HepG2 (cell line): ENCODE measurements around the gene ALDH2. TPM values are rescaled to one million over a fixed set of nuclear protein-coding genes. Genes with fewer than 3 reads are reported as not detected.

Experiments used
- ATAC-seq: fragments of 200-7000 bp; cut with Tn5 transposase; 3 replicates; pipeline ENCODE4 v1.9.1; 2020; ENCODE audit warnings: mild to moderate bottlenecking, moderate library complexity
- BruUV-seq: library from RNA; stranded (reverse); fragments of 400-500 nt; replicated peaks from 2 replicates; lab custom pipeline; 2021; lab: Mats Ljungman, UMichigan
- CTCF ChIA-PET: fragments of 300-600 bp; formaldehyde crosslinking; extraction: SDS; loops from one replicate; lab custom pipeline; 2021; ENCODE audit warnings: low total read pairs, inconsistent platforms, low intra/inter-chr PET ratio; lab: Yijun Ruan, JAX
- POLR2A ChIA-PET: fragments of 350-600 bp; sonication (Branson Sonifier 250); formaldehyde crosslinking; loops from one replicate; lab custom pipeline; 2020; ENCODE audit warnings: antibody characterized with exemption, inconsistent platforms; lab: Yijun Ruan, JAX
- DNase-seq: peaks from one replicate; pipeline ENCODE4 v3.0.0-alpha.2; 2015; ENCODE audit warnings: low spot score
- FAIRE-seq: peaks from 3 replicates; lab custom pipeline; 2011; peaks lifted over from hg19 to GRCh38; lab: Jason Lieb, UNC
- H2AFZ ChIP-seq: one replicate; pipeline ENCODE4 v1.6.1; 2011; ENCODE audit warnings: low read length, inconsistent platforms
- H3K27ac ChIP-seq: fragments of 300-600 bp; 3 replicates; pipeline ENCODE4 v1.8.0; 2011; ENCODE audit warnings: mixed run types, mild to moderate bottlenecking, mixed read lengths, low read length, inconsistent platforms; ENCODE audit not compliant: insufficient read depth; ENCODE audit errors: extremely low read length
- H3K27me3 ChIP-seq, 2 experiments: fragments of 200-600 bp in 1 of 2; 2 replicates in 1 of 2; 3 replicates in 1 of 2; pipeline versions ENCODE4 v1.6.0 to v1.8.0; 2011; ENCODE audit warnings: low read length in 2 of 2, mild to moderate bottlenecking in 2 of 2, moderate library complexity in 2 of 2, inconsistent platforms in 1 of 2; ENCODE audit not compliant: insufficient read depth in 2 of 2, control insufficient read depth in 1 of 2
- H3K36me3 ChIP-seq, 2 experiments: fragments of 200-600 bp in 1 of 2; replicated peaks in 1 of 2; 2 replicates in 1 of 2; 3 replicates in 1 of 2; pipeline versions ENCODE4 v1.5.1 to v1.8.0; 2011; ENCODE audit warnings: low read length in 2 of 2, inconsistent platforms in 1 of 2; ENCODE audit not compliant: insufficient read depth in 2 of 2, control insufficient read depth in 1 of 2
- H3K4me1 ChIP-seq: 2 replicates; pipeline ENCODE4 v1.5.1; 2012; ENCODE audit warnings: low read length, inconsistent platforms; ENCODE audit not compliant: insufficient read depth
- H3K4me2 ChIP-seq: 2 replicates; pipeline ENCODE4 v1.6.0; 2011; ENCODE audit warnings: low read depth, low read length, inconsistent platforms
- H3K4me3 ChIP-seq, 3 experiments: fragments of 200-600 bp in 1 of 3; sonication (generic), shearing (Covaris generic) in 1 of 3; replicated peaks in 1 of 3; 2 replicates each; pipeline ENCODE4 v1.5.1; 2011 to 2016; ENCODE audit warnings: low read length in 3 of 3, inconsistent platforms in 2 of 3, low read depth in 2 of 3, mild to moderate bottlenecking in 2 of 3, control low read depth in 1 of 3, mixed read lengths in 1 of 3; ENCODE audit not compliant: insufficient read depth in 1 of 3
- H3K79me2 ChIP-seq: one replicate; pipeline ENCODE4 v1.6.1; 2011; ENCODE audit warnings: low read length, inconsistent platforms; ENCODE audit not compliant: insufficient read depth
- H3K9ac ChIP-seq: 2 replicates; pipeline ENCODE4 v1.6.0; 2011; ENCODE audit warnings: mild to moderate bottlenecking, low read depth, low read length, inconsistent platforms; ENCODE audit not compliant: insufficient read depth
- H3K9me3 ChIP-seq: 2 replicates; pipeline ENCODE4 v1.5.1; 2012; ENCODE audit warnings: mild to moderate bottlenecking, low read length
- H4K20me1 ChIP-seq: 2 replicates; pipeline ENCODE4 v1.6.0; 2011; ENCODE audit warnings: inconsistent platforms, mild to moderate bottlenecking, low read length, moderate library complexity; ENCODE audit not compliant: insufficient read depth
- CBX1 ChIP-seq: IDR thresholded peaks from one replicate; pipeline ENCODE4 v1.6.1; 2016; ENCODE audit warnings: antibody characterized with exemption, low read depth
- CCDC6 ChIP-seq: sonication (generic); formaldehyde crosslinking; IDR thresholded peaks from 2 replicates; pipeline ENCODE4 v1.8.1; 2022; ENCODE audit warnings: mild to moderate bottlenecking, missing genetic modification reagents, moderate library complexity
- E2F1 ChIP-seq: sonication (generic); formaldehyde crosslinking; IDR thresholded peaks from 2 replicates; pipeline ENCODE4 v1.5.0; 2020; ENCODE audit warnings: missing genetic modification reagents
- HDAC1 ChIP-seq: sonication (generic); formaldehyde crosslinking; IDR thresholded peaks from 2 replicates; pipeline ENCODE4 v1.5.1; 2020; ENCODE audit warnings: mild to moderate bottlenecking, missing genetic modification reagents
- MAFK ChIP-seq, 2 experiments: IDR thresholded peaks in 1 of 2; conservative IDR thresholded peaks in 1 of 2; 2 replicates each; pipeline ENCODE4 v1.6.1; 2011; ENCODE audit warnings: improper control_type of control experiment in 2 of 2, low read length in 2 of 2
- MATR3 ChIP-seq: sonication (generic); formaldehyde crosslinking; IDR thresholded peaks from 2 replicates; pipeline ENCODE4 v1.4.0; 2020; ENCODE audit warnings: missing genetic modification reagents
- NFYC ChIP-seq: IDR thresholded peaks from 2 replicates; pipeline ENCODE4 v1.6.1; 2016; ENCODE audit warnings: missing genetic modification reagents, missing compliant biosample characterization
- SRF ChIP-seq: IDR thresholded peaks from 2 replicates; pipeline ENCODE4 v1.6.1; 2011; ENCODE audit warnings: mild to moderate bottlenecking, low read depth, low read length, moderate library complexity
- TFAP4 ChIP-seq: sonication (generic); IDR thresholded peaks from 2 replicates; pipeline ENCODE4 v1.6.1; 2016; ENCODE audit warnings: low read depth, borderline replicate concordance
- XBP1 ChIP-seq: sonication (generic); formaldehyde crosslinking; IDR thresholded peaks from 2 replicates; pipeline ENCODE4 v1.5.0; 2020; ENCODE audit warnings: missing genetic modification reagents
- ZFP36L2 ChIP-seq: sonication (generic); formaldehyde crosslinking; IDR thresholded peaks from 2 replicates; pipeline ENCODE4 v1.4.0; 2020; ENCODE audit warnings: missing genetic modification reagents
- ZNF263 ChIP-seq: sonication (generic); formaldehyde crosslinking; IDR thresholded peaks from 2 replicates; pipeline ENCODE4 v1.4.0; 2020; ENCODE audit warnings: missing genetic modification reagents
- ZNF468 ChIP-seq: sonication (generic); formaldehyde crosslinking; IDR thresholded peaks from 2 replicates; pipeline ENCODE4 v1.8.0; 2022; ENCODE audit warnings: mild to moderate bottlenecking, moderate library complexity, missing genetic modification reagents
- ZNF781 ChIP-seq: sonication (generic); formaldehyde crosslinking; IDR thresholded peaks from 2 replicates; pipeline ENCODE4 v1.5.1; 2020; ENCODE audit warnings: borderline replicate concordance, mild to moderate bottlenecking, missing genetic modification reagents; ENCODE audit errors: not compliant biosample characterization
- ZSCAN21 ChIP-seq: sonication (generic); formaldehyde crosslinking; IDR thresholded peaks from 2 replicates; pipeline ENCODE4 v1.8.0; 2022; ENCODE audit warnings: mild to moderate bottlenecking, missing genetic modification reagents, moderate library complexity, borderline replicate concordance
- WGBS: methylation state at CpG from one replicate; pipeline ENCODE4 v1.1.6; 2017; ENCODE audit warnings: low lambda C conversion rate; 5-methylcytosine and 5-hydroxymethylcytosine counted together
- in situ Hi-C: cut with HindIII; loops from 2 replicates; pipeline ENCODE4 v1.10.0; 2017; ENCODE audit warnings: low pct_unique_long_range_greater_than_20kb; ENCODE audit not compliant: extremely low pct_ligation_motif_present
- intact Hi-C: fragments of 100-400 bp; cut with micrococcal nuclease; formaldehyde crosslinking; loops from one replicate; pipeline ENCODE4 v1.10.0; 2022; ENCODE audit not compliant: unreplicated experiment
- polyA plus RNA-seq, 8 experiments: library from polyadenylated mRNA; depleted of rRNA in 3 of 8; stranded (reverse) in 7 of 8; unstranded in 1 of 8; fragments of >200 nt; fragmentation: Illumina TruSeq in 4 of 8; extraction: Trizol in 4 of 8; gene quantifications; 2 replicates each; pipeline versions ENCODE4 v1.2.1 to v1.2.3, GENCODE V29; 2011 to 2016; ENCODE audit warnings: low read depth in 4 of 8, missing spikeins in 1 of 8, mixed read lengths in 1 of 8; ENCODE audit not compliant: insufficient read depth in 1 of 8
- total RNA-seq, 5 experiments: library from RNA; depleted of rRNA; stranded (reverse); fragments of >200 nt; fragmentation: Illumina TruSeq; extraction: Trizol; gene quantifications; 2 replicates each; pipeline ENCODE4 v1.2.3, GENCODE V29; 2016; ENCODE audit warnings: low read depth in 1 of 5

The ALDH2 gene
- total and polyA plus RNA-seq, 2 of the 13 experiments (the other 11 are each of a cell fraction or from before 2014, with no cell fraction given) = 78.8 to 103 TPM

GRCh38 chr12:111747333-111747732 lies 19.4 kb upstream of the ALDH2 start:
- no peak overlapping the region for H3K4me3 ChIP-seq
- H2AFZ ChIP-seq = no peak overlapping the region
- intact Hi-C loops = no loop called here
- no peak overlapping the region for H3K27ac ChIP-seq
- H3K9me3 ChIP-seq = no peaks in the 10 kb centered on the region
- DNase-seq (no peak), FAIRE-seq (no peak), ATAC-seq (no peak)
- H4K20me1 ChIP-seq = no peaks in the 10 kb centered on the region
- no TSS peak for BruUV-seq
- POLR2A ChIA-PET = no interaction called here
- no peaks in the 10 kb centered on the region for H3K79me2 ChIP-seq
- 88% methylated on average over 6 of the region's 9 CpGs for WGBS
- CTCF ChIA-PET = no interaction called here
- H3K9ac ChIP-seq = no peak overlapping the region
- peaks cover 7 to 40% of the 10 kb centered on the region in 2 experiments for H3K36me3 ChIP-seq
- no peak overlapping the region for H3K4me2 ChIP-seq
- no peaks in the 10 kb centered on the region for H3K27me3 ChIP-seq
- peaks cover 7% of the 10 kb centered on the region for H3K4me1 ChIP-seq
- TF ChIP-seq ZNF263 (no peak), SRF (no peak), E2F1 (CRISPR knock-in tag) (no peak), ZSCAN21 (no peak)
- in situ Hi-C loops = no loop called here

DNA sequence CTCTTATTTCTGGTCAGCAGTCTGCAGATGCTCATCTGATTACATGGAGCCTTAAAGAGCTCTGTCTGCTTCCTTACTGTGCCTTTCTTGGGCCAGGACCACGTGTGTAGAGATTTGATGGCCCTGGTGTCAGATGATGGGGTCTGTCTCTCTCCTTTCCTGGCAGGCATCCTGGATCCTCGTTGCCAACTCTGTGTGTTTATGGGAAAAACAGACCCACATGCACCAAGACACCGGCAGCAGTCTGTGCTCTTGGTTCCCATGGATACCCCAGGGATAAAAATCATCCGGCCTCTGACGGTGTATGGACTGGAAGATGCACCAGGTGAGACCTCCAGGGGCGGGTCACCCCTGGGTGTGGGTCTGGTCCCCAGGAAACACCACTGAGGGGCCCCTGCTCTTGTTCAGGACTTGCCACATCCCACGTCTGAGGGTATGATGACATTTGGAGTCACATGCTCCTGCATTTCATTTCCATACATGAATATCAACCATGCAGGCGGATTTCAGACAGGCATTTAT lies 18.5 kb upstream of the ALDH2 start:
- Histone ChIP-seq H3K36me3 (peaks cover 7 to 40% of the 10 kb centered on the region in 2 experiments), H3K9me3 (no peaks in the 10 kb centered on the region), H3K27me3 (no peaks in the 10 kb centered on the region), H2AFZ (no peak overlapping the region), H3K4me3 (no peak overlapping the region), H3K27ac (no peak overlapping the region), H3K4me1 (peaks cover 7% of the 10 kb centered on the region), H3K9ac (no peak overlapping the region), H3K4me2 (no peak overlapping the region), H3K79me2 (no peaks in the 10 kb centered on the region), H4K20me1 (no peaks in the 10 kb centered on the region)
- CTCF ChIA-PET = no interaction called here
- ATAC-seq (no peak), FAIRE-seq (no peak), DNase-seq (no peak)
- POLR2A ChIA-PET = no interaction called here
- intact Hi-C loops = no loop called here
- BruUV-seq = no TSS peak
- TF ChIP-seq CBX1 = no peak
- TF ChIP-seq ZNF468 (CRISPR knock-in tag) = no peak
- TF ChIP-seq ZFP36L2 (CRISPR knock-in tag) = no peak
- no peak for TF ChIP-seq HDAC1 (CRISPR knock-in tag)
- TF ChIP-seq ZNF781 = no peak
- no peak for TF ChIP-seq XBP1 (CRISPR knock-in tag)
- no peak for TF ChIP-seq MATR3 (CRISPR knock-in tag)
- no peak for TF ChIP-seq TFAP4
- no peak for TF ChIP-seq CCDC6 (CRISPR knock-in tag)
- no peak for TF ChIP-seq NFYC (CRISPR knock-in tag)
- no peak for TF ChIP-seq MAFK (conservative IDR thresholded peaks at IDR 0.05 in 1 of 2, IDR thresholded peaks at IDR 0.05 in 1 of 2; ENCODE audit: low read length in 2 of 2)
- in situ Hi-C loops = no loop called here
- WGBS = 76% methylated on average over 5 of the region's 8 CpGs
